ENCODE results near the gene B3GNT4. TPM values are rescaled to one million over a fixed set of nuclear protein-coding genes. Genes with fewer than 3 reads are reported as not detected.

B3GNT4 gene
- total and polyA plus RNA-seq, 2 of the 4 experiments (the other 2 are of a cell fraction) = 0.18 to 0.53 TPM

DNA sequence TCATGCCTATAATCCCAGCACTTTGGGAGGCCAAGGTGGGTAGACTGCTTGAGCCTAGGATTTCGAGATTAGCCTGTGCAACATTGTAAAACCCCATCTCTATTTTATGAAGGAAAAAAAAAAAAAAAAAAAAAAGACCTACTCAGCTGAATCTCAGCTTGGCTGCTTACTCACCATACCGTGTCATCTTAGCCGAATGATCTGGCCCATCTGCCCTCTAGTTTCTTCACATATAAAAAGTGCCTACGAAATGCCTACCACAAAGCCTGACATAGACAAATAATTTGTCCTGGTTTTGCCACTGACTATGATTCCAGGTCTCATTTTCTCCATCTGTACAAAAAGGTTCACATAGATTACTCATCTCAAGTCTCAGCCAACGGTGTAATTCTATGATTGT is 12.3 kb downstream of the B3GNT4 start:
- no peak overlapping the region for H2AK9ac ChIP-seq (replicated peaks; ENCODE audit: low read depth, low read length, poor library complexity)
- H2BK15ac ChIP-seq (ENCODE audit: low read depth, low read length) = no peak overlapping the region
- no peak for ATAC-seq (ENCODE audit: low read depth)
- H3K79me1 ChIP-seq (ENCODE audit: low read depth in 1 of 2, low read length in 2 of 2) = peaks cover 16 to 27% of the 10 kb centered on the region in 2 experiments; a peak in 3 of 4 replicates
- no peak overlapping the region for H2BK5ac ChIP-seq (ENCODE audit: low read depth, low read length, poor library complexity, severe bottlenecking)
- no peak overlapping the region for H2BK120ac ChIP-seq (ENCODE audit: low read depth, low read length)
- peaks cover 4% of the 10 kb centered on the region; the same call in 1 of the 2 replicates for H4K20me1 ChIP-seq (ENCODE audit: insufficient read depth, low read length)
- H2AFZ ChIP-seq (replicated peaks; ENCODE audit: low read length, poor library complexity) = no peak overlapping the region
- no peak overlapping the region for H4K91ac ChIP-seq (ENCODE audit: insufficient read depth, low read depth, low read length)
- no peaks in the 10 kb centered on the region for H3K4me1 ChIP-seq (ENCODE audit: control insufficient read depth, insufficient read depth, low read length)
- H3K9me1 ChIP-seq (ENCODE audit: insufficient read depth, low read length) = 0 out of 2 replicates have a peak, but pooled peaks cover 2% of the 10 kb centered on the region
- H3K56ac ChIP-seq (ENCODE audit: extremely low read depth, insufficient read depth, low read length) = no peak overlapping the region
- 79% methylated on average over 3 of the region's 5 CpGs; no CpG with 5 or more reads in 1 of the 2 experiments for WGBS, 2 experiments (ENCODE audit: extremely low coverage in 2 of 2, insufficient read length in 1 of 2)
- no peak overlapping the region for H3K4ac ChIP-seq (ENCODE audit: low read depth, low read length)
- in situ Hi-C loops (cut with MboI; ENCODE audit: low sequenced_read_pairs) (no loop called here), dilution Hi-C loops (cut with HindIII; ENCODE audit: low sequenced_read_pairs, unreplicated experiment) (no loop called here), intact Hi-C loops (cut with micrococcal nuclease) (no loop called here)
- peak; percentile 59 for DNase-seq
- H3K9me3 ChIP-seq (ENCODE audit: control insufficient read depth, insufficient read depth, low read length) = no peaks in the 10 kb centered on the region
- H2AK5ac ChIP-seq (ENCODE audit: low read depth, low read length) = no peak overlapping the region
- no peak overlapping the region for H4K8ac ChIP-seq (ENCODE audit: low read depth in 2 of 2, low read length in 2 of 2)
- H3K23ac ChIP-seq (ENCODE audit: low read depth, low read length) = no peak overlapping the region
- POLR2A ChIA-PET (ENCODE audit: unreplicated experiment) = no interaction called here
- CTCF ChIA-PET = interaction anchor here (0.6 to 1.7 kb wide), 4 partner anchors 9 to 674 kb away, joined by 3 to 5 read pairs (median 4); partner anchors contain the start of gene PSMD9
- no peak overlapping the region for H3K4me2 ChIP-seq (ENCODE audit: low read depth, low read length)
- H3K14ac ChIP-seq (replicated peaks; ENCODE audit: low read depth, low read length) = no peak overlapping the region
- no peak overlapping the region for H3K9ac ChIP-seq (ENCODE audit: low read depth, low read length)
- H3K18ac ChIP-seq (ENCODE audit: low read depth, low read length) = no peak overlapping the region
- H3K36me3 ChIP-seq (ENCODE audit: control insufficient read depth, insufficient read depth, low read length) = peaks cover 46% of the 10 kb centered on the region
- no peak overlapping the region for H2BK20ac ChIP-seq (ENCODE audit: low read depth, low read length)
- H4K5ac ChIP-seq (ENCODE audit: low read depth, low read length) = no peak overlapping the region
- no peak overlapping the region for H3K4me3 ChIP-seq (ENCODE audit: insufficient read depth, low read depth, low read length)
- H3K27me3 ChIP-seq (ENCODE audit: control insufficient read depth, insufficient read depth, low read length) = no peaks in the 10 kb centered on the region
- TF ChIP-seq MAZ (IDR thresholded peaks at IDR 0.05; ENCODE audit: borderline replicate concordance, low read depth, low read length) (no peak), MXI1 (IDR thresholded peaks at IDR 0.05; ENCODE audit: borderline replicate concordance, low read depth, low read length) (no peak), MAFK (IDR thresholded peaks at IDR 0.05; ENCODE audit: low read depth, low read length) (peak; percentile 55)
- no peak overlapping the region for H3K27ac ChIP-seq (ENCODE audit: insufficient read depth, low read length)
- BruUV-seq (replicated peaks) = no TSS peak

All from IMR-90 (cell line).